Ovary (tissue), 9 donors: ENCODE results near the gene ASIC2. TPM values are rescaled to one million over a fixed set of nuclear protein-coding genes. Genes with fewer than 3 reads are reported as not detected.

Experiments used
- DNase-seq, 5 donors: peaks; one replicate each; pipeline ENCODE4 v3.0.0-alpha.2; 2019 to 2020
- H3K27ac ChIP-seq, 2 donors: fragments of 200-600 bp; one replicate each; pipeline versions ENCODE4 v1.5.1 to v1.8.0; 2019 to 2022
- H3K27me3 ChIP-seq: fragments of 200-600 bp; one replicate; pipeline ENCODE4 v1.8.0; 2022
- H3K36me3 ChIP-seq: fragments of 200-600 bp; sonication (generic); one replicate; pipeline ENCODE4 v1.5.1; 2019
- H3K4me1 ChIP-seq: one replicate; pipeline ENCODE4 v1.8.1; 2013; ENCODE audit warnings: mild to moderate bottlenecking, moderate library complexity; ENCODE audit not compliant: insufficient read depth
- H3K4me3 ChIP-seq: fragments of 200-600 bp; sonication (generic); one replicate; pipeline ENCODE4 v1.5.1; 2017
- H3K9me3 ChIP-seq, 2 donors: fragments of 200-600 bp in 1 of 2; sonication (generic) in 1 of 2; one replicate each; pipeline versions ENCODE4 v1.5.1 to v1.8.1; 2013 to 2019; ENCODE audit warnings: mild to moderate bottlenecking in 1 of 2, moderate library complexity in 1 of 2
- EP300 ChIP-seq: sonication (generic); formaldehyde crosslinking; IDR thresholded peaks from one replicate; pipeline ENCODE4 v1.6.1; 2017; ENCODE audit warnings: antibody characterized with exemption
- POLR2A ChIP-seq: fragments of 450-650 bp; IDR thresholded peaks from one replicate; pipeline ENCODE4 v1.6.1; 2017; ENCODE audit warnings: antibody characterized with exemption, mild to moderate bottlenecking, moderate library complexity
- WGBS, 3 donors: extraction: QIAGEN DNeasy Blood & Tissue Kit in 1 of 3; methylation state at CpG; one replicate each; pipeline versions ENCODE4 v1.1.5 to v1.1.7; 2013 to 2017; 5-methylcytosine and 5-hydroxymethylcytosine counted together
- intact Hi-C, 4 donors: fragments of 100-400 bp; cut with DNase I; formaldehyde crosslinking; loops; one replicate each; pipeline versions ENCODE4 v1.11.0 to v1.15.1; 2022 to 2023
- polyA plus RNA-seq, 2 donors: library from polyadenylated mRNA; stranded (reverse); fragments of 200-250 nt in 1 of 2; fragments of 350-450 nt in 1 of 2; fragmentation: Illumina TruSeq in 1 of 2; extraction: RNeasy Lipid Tissue Mini Kit (QIAGEN cat#74804) in 1 of 2; gene quantifications; one replicate each; pipeline ENCODE4 v1.2.3, GENCODE V29; 2013 to 2014
- total RNA-seq, 7 donors: library from RNA; depleted of rRNA in 2 of 7; stranded (reverse); fragments of >200 nt in 2 of 7; fragmentation: NEBNext Ultra II Directional in 3 of 7; extraction: Animal tissue kit (Norgen Biotek cat#: 25700) in 3 of 7; gene quantifications; one replicate each; pipeline versions ENCODE4 v1.1.0 to v1.2.4, GENCODE V29; 2016 to 2023
- TF ChIP-seq, protein P1 (sequence below), 3 donors: fragments of 450-650 bp in 2 of 3; fragments of 200-600 bp in 1 of 3; IDR thresholded peaks; one replicate each; pipeline versions ENCODE4 v1.5.1 to v1.8.0; 2016 to 2022; ENCODE audit warnings: antibody characterized with exemption in 3 of 3, mild to moderate bottlenecking in 1 of 3
- donor health status: DM: no; HTN: no; CAD: no; lungs with moderate emphysema.
- donor health status: DM: no; HTN: no; CAD: no.
- donor health status: Bipolar disorder and iron deficiency.
- donor health status: DM: yes; HTN: yes; CAD: no.
- donor health status: DM: no; HTN: no; CAD: no.
- donor health status: DM: yes; HTN: yes; CAD: no.

ASIC2 gene
- total and polyA plus RNA-seq, 9 donors = 0.04 to 1.3 (median 0.24) TPM; not detected in 2

DNA sequence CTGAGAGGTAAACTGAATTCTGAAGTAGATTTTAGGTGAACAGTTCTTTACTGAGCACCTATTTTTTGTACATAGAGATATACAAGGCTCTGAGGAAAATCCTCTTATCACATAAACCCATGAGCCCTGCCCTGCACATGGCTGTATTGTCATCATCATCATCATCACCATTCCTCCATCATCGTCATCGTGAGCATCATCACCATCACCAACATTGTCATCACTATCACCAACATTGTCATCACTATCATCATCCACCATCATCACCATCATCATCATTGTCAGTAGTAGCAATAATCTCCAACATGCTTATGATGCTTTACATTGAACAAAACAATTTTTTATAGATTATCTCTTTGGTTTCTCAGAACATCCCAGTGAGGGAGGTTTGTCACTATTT is 20.7 kb downstream of the ASIC2 start:
- 97 to 99% (median 99%) methylated on average over 2 of the region's 2 CpGs for WGBS, 3 donors

DNA sequence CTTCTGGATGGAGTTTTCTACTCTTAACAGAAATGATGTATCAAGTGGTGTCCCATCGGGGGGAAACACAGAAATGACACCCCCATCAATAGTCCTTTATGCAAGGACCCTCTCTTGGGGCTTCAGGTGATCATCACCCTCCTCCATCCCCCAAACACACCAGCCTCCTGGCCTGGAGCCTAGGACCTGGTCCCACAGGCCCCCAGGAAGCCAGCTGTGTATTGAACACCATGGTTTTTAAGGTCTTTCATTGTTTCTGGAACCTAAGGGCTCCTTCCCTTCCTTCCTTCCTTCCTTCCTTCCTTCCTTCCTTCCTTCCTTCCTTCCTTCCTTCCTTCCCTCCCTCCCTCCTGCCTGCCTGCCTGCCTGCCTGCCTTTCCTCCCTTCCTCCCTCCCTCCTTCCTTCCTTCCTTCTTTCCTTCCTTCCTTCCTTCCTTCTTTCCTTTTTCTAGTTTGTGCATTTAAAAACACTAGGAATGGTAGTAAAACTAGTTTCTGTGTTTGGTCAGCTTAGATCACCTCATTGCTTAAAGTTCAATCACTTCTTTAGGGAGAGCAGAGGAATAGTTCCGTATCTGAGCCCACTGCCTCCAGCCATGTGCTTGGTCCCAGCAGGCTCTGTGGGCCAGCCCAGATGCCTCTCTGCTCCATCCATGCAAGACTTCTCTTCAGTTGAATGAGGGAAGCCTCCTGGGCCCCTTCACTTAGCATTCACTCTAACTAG is 23.6 kb downstream of the ASIC2 start:
- Histone ChIP-seq H3K36me3 (no peaks in the 10 kb centered on the region), H3K27me3 (no peaks in the 10 kb centered on the region), H3K4me1 (no peaks in the 10 kb centered on the region), H3K27ac (no peak overlapping the region), H3K9me3 (no peaks in the 10 kb centered on the region), H3K4me3 (no peak overlapping the region)
- intact Hi-C loops = no loop called here
- DNase-seq = no peak
- TF ChIP-seq, protein P1, sequence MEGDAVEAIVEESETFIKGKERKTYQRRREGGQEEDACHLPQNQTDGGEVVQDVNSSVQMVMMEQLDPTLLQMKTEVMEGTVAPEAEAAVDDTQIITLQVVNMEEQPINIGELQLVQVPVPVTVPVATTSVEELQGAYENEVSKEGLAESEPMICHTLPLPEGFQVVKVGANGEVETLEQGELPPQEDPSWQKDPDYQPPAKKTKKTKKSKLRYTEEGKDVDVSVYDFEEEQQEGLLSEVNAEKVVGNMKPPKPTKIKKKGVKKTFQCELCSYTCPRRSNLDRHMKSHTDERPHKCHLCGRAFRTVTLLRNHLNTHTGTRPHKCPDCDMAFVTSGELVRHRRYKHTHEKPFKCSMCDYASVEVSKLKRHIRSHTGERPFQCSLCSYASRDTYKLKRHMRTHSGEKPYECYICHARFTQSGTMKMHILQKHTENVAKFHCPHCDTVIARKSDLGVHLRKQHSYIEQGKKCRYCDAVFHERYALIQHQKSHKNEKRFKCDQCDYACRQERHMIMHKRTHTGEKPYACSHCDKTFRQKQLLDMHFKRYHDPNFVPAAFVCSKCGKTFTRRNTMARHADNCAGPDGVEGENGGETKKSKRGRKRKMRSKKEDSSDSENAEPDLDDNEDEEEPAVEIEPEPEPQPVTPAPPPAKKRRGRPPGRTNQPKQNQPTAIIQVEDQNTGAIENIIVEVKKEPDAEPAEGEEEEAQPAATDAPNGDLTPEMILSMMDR (IDR thresholded peaks at IDR 0.05) = no peak
- no peak for TF ChIP-seq EP300
- no peak for TF ChIP-seq POLR2A
- WGBS, 3 donors = 82 to 94% (median 84%) methylated on average over 2 of the region's 2 CpGs

More for the DNA sequence above, 20.7 kb downstream of the ASIC2 start:
- DNase-seq = no peak
- Histone ChIP-seq H3K27me3 (no peaks in the 10 kb centered on the region), H3K36me3 (no peaks in the 10 kb centered on the region), H3K4me3 (no peak overlapping the region), H3K9me3 (no peaks in the 10 kb centered on the region), H3K4me1 (no peaks in the 10 kb centered on the region), H3K27ac (no peak overlapping the region)
- intact Hi-C loops = no loop called here
- no peak for TF ChIP-seq POLR2A
- TF ChIP-seq, protein P1 (IDR thresholded peaks at IDR 0.05) = no peak

- 88 to 92% (median 89%) methylated on average over 5 of the region's 5 CpGs for WGBS, 3 donors
- no peak for DNase-seq
- H3K9me3 ChIP-seq = no peaks in the 10 kb centered on the region
- no peaks in the 10 kb centered on the region for H3K27me3 ChIP-seq
- intact Hi-C loops = no loop called here
- no peak overlapping the region for H3K27ac ChIP-seq
- TF ChIP-seq POLR2A (no peak), EP300 (no peak)
- TF ChIP-seq, protein P1 (IDR thresholded peaks at IDR 0.05) = no peak
- H3K4me3 ChIP-seq = no peak overlapping the region
- H3K4me1 ChIP-seq = no peaks in the 10 kb centered on the region
- H3K36me3 ChIP-seq = no peaks in the 10 kb centered on the region
Observed at GRCh38 chr17:33267851-33268548, 25.1 kb downstream of the ASIC2 start.

GRCh38 chr17:33267271-33267790 is 25.8 kb downstream of the ASIC2 start:
- WGBS, 3 donors = 61 to 70% (median 69%) methylated on average over 6 of the region's 6 CpGs
- no peak overlapping the region for H3K27ac ChIP-seq
- no peak for DNase-seq
- intact Hi-C loops = no loop called here
- H3K27me3 ChIP-seq = no peaks in the 10 kb centered on the region
- no peaks in the 10 kb centered on the region for H3K4me1 ChIP-seq
- no peak overlapping the region for H3K4me3 ChIP-seq
- no peak for TF ChIP-seq POLR2A
- TF ChIP-seq, protein P1 (IDR thresholded peaks at IDR 0.05) = no peak
- no peak for TF ChIP-seq EP300
- no peaks in the 10 kb centered on the region for H3K9me3 ChIP-seq
- no peaks in the 10 kb centered on the region for H3K36me3 ChIP-seq
